ENCODE measurements around the gene SPEN.

- TF ChIP-seq CTCF (IDR thresholded peaks at IDR 0.05) (no peak), POLR2A (IDR thresholded peaks at IDR 0.05) (no peak)
Measured at GRCh38 chr1:15895233-15895632, 47.7 kb downstream of the SPEN start.

Measured in uterus (tissue), 2 donors.